Heart left ventricle (tissue), 16 donors: ENCODE data around the gene GUCD1. TPM values are rescaled to one million over a fixed set of nuclear protein-coding genes. Genes with fewer than 3 reads are reported as not detected.

Source experiments
- ATAC-seq, 4 donors: fragments of 200-7000 bp; cut with Tn5 transposase; one replicate each; pipeline ENCODE4 v1.9.1; 2020 to 2022; ENCODE audit warnings: moderate library complexity in 4 of 4, mild to moderate bottlenecking in 3 of 4, moderate number of reproducible peaks in 1 of 4
- DNase-seq, 5 donors: peaks; one replicate each; pipeline ENCODE4 v3.0.0-alpha.2; 2020
- H3K27ac ChIP-seq, 12 donors: fragments of 200-600 bp; sonication (generic) in 4 of 12; one replicate each; pipeline versions ENCODE4 v1.5.0 to v1.8.0; 2016 to 2022; ENCODE audit warnings: mild to moderate bottlenecking in 2 of 12
- H3K27me3 ChIP-seq, 9 donors: fragments of 200-600 bp; sonication (generic) in 2 of 9; one replicate each; pipeline versions ENCODE4 v1.5.1 to v1.8.0; 2016 to 2022; ENCODE audit warnings: mild to moderate bottlenecking in 3 of 9
- H3K36me3 ChIP-seq, 9 donors: fragments of 200-600 bp; sonication (generic) in 2 of 9; one replicate each; pipeline versions ENCODE4 v1.5.0 to v1.8.0; 2018 to 2022; ENCODE audit warnings: mild to moderate bottlenecking in 2 of 9
- H3K4me1 ChIP-seq, 12 donors: fragments of 200-600 bp; sonication (generic) in 4 of 12; one replicate each; pipeline versions ENCODE4 v1.5.0 to v1.8.0; 2016 to 2022; ENCODE audit warnings: mild to moderate bottlenecking in 3 of 12
- H3K4me3 ChIP-seq, 12 donors: fragments of 200-600 bp; sonication (generic) in 4 of 12; one replicate each; pipeline versions ENCODE4 v1.5.0 to v1.8.0; 2017 to 2022; ENCODE audit warnings: mild to moderate bottlenecking in 9 of 12, moderate library complexity in 4 of 12
- H3K9me3 ChIP-seq, 12 donors: fragments of 200-600 bp; sonication (generic) in 4 of 12; one replicate each; pipeline versions ENCODE4 v1.5.0 to v1.8.0; 2016 to 2022; ENCODE audit warnings: mild to moderate bottlenecking in 1 of 12
- POLR2A ChIP-seq, 2 donors: fragments of 450-650 bp; IDR thresholded peaks; one replicate each; pipeline ENCODE4 v1.6.1; 2017; ENCODE audit warnings: antibody characterized with exemption in 2 of 2, mild to moderate bottlenecking in 2 of 2, moderate library complexity in 2 of 2
- WGBS, 4 donors: extraction: QIAGEN DNeasy Blood & Tissue Kit in 2 of 4; methylation state at CpG; one replicate each; pipeline versions ENCODE4 v1.1.5 to v1.1.7; 2013 to 2018; 5-methylcytosine and 5-hydroxymethylcytosine counted together
- intact Hi-C, 10 donors: fragments of 100-400 bp; cut with DNase I; formaldehyde crosslinking; loops; one replicate each; pipeline versions ENCODE4 v1.11.1 to v1.14.2; 2022
- polyA plus RNA-seq, 2 donors: library from polyadenylated mRNA; stranded (reverse); fragments of 200-250 nt; gene quantifications; one replicate each; pipeline ENCODE4 v1.2.3, GENCODE V29; 2013
- total RNA-seq, 9 donors: library from RNA; depleted of rRNA in 2 of 9; stranded (reverse); fragments of >200 nt in 2 of 9; fragmentation: NEBNext Ultra II Directional in 3 of 9; extraction: Animal tissue kit (Norgen Biotek cat#: 25700) in 3 of 9; gene quantifications; one replicate each; pipeline versions ENCODE4 v1.1.0 to v1.2.4, GENCODE V29; 2016 to 2023
- TF ChIP-seq, protein P1 (sequence below), 12 donors: fragments of 200-600 bp; sonication (generic) in 4 of 12; IDR thresholded peaks; one replicate each; pipeline versions ENCODE4 v1.5.0 to v1.8.0; 2018 to 2022; ENCODE audit warnings: antibody characterized with exemption in 12 of 12, mild to moderate bottlenecking in 5 of 12
- donor health status: ischemic (EF 13 %, LVEDD 7.1; RV severe dilation, severe dysfunction).
- donor health status: healthy with polysubstance abuse.
- donor health status: DM: no; HTN: yes; CAD: no.
- donor health status: DM: no; HTN: no; CAD: no.
- donor health status: ischemic (EF 25% LVEDD 6.9; RV normal size, moderate dysfunction).
- donor health status: ischemic (EF 25% LVEDD 5.7; RV mildly dilated, moderate dysfunction).
- donor health status: healthy.
- donor health status: DM: yes; HTN: yes; CAD: no.
- donor health status: ischemic (EF 35%, LVEDD 5.7; RV mildly dilated, moderate dysfunction).
- donor health status: nonischemic (EF 11% LVEDD 7.7; RV severe dilation, severe dysfunction).
- donor health status: DM: yes; HTN: yes; CAD: no.
- donor health status: PGD.
- donor health status: ischemic (EF 29% LVEDD 5.4; RV normal size, mild dysfunction).
- donor health status: nonischemic (EF 23%, LVEDD 6.1; RV moderate dilation, normal function).

GUCD1 gene
- total and polyA plus RNA-seq, 11 donors, result 147 to 487 (median 186) TPM

DNA sequence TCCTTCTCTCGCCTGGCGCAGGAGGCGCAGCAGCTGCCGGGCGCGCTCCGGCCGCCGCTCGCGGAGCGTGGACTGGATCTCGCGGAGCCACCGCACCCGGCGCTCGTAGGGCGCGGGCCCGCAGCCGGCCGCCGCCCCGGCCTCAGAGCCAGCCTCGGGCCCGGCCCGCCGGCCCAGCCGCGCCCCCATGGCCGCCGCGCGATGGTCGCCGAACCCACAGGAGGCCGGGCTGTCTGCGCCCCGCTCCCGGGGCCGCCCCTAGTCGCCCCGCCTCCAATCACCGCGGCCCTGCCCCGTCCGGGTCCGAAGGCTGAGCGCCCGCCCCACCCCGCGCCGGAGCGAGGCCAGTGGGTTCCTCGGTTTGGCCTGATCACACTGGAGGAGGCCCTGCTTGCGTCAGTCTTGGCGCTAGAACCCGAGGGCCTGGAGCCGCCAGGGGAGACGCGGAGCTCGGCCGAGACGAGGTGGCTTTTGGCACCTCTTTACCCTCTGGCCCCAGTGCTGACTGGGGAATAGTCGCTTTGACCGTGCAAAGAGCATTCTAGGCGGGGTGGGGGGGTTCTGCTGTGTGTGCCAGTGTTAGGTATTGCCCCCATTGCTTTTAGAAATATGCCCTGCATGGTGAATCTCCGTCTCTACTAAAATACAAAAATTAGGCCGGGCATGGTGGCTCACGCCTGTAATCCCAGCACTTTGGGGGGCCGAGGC, 38.1 kb upstream of the GUCD1 start, which contains the start of gene LRRC75B:
Gene LRRC75B, minus strand, starts transcription at position 223 of the 708 bp plus-strand sequence. Its CDS starts 34 bp downstream, at position 189.
- Histone ChIP-seq H3K27me3 (no peaks in the 10 kb centered on the region), H3K27ac (peak within 1 kb of the TSS; percentile 21 to 88 (median 64)), H3K9me3 (no peaks in the 10 kb centered on the region), H3K36me3 (peaks cover 0 to 12% (median 5%) of the 10 kb centered on the region in 9 donors), H3K4me3 (peak within 1 kb of the TSS; percentile 44 to 86 (median 66)), H3K4me1 (peaks cover 0 to 18% (median 4%) of the 10 kb centered on the region in 12 donors)
- WGBS, 4 donors, result 5 to 12% (median 7%) methylated on average over 26 to 72 of the region's 72 CpGs
- intact Hi-C loops, result no loop called here
- ATAC-seq, result peak; percentile 90 to 96 (median 94)
- TF ChIP-seq, protein P1, sequence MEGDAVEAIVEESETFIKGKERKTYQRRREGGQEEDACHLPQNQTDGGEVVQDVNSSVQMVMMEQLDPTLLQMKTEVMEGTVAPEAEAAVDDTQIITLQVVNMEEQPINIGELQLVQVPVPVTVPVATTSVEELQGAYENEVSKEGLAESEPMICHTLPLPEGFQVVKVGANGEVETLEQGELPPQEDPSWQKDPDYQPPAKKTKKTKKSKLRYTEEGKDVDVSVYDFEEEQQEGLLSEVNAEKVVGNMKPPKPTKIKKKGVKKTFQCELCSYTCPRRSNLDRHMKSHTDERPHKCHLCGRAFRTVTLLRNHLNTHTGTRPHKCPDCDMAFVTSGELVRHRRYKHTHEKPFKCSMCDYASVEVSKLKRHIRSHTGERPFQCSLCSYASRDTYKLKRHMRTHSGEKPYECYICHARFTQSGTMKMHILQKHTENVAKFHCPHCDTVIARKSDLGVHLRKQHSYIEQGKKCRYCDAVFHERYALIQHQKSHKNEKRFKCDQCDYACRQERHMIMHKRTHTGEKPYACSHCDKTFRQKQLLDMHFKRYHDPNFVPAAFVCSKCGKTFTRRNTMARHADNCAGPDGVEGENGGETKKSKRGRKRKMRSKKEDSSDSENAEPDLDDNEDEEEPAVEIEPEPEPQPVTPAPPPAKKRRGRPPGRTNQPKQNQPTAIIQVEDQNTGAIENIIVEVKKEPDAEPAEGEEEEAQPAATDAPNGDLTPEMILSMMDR (IDR thresholded peaks at IDR 0.05), result no peak
- TF ChIP-seq POLR2A (IDR thresholded peaks at IDR 0.05), result peak in 1 of 2 donors; percentile 41
- DNase-seq, result peak; percentile 88 to 94 (median 93)

DNA sequence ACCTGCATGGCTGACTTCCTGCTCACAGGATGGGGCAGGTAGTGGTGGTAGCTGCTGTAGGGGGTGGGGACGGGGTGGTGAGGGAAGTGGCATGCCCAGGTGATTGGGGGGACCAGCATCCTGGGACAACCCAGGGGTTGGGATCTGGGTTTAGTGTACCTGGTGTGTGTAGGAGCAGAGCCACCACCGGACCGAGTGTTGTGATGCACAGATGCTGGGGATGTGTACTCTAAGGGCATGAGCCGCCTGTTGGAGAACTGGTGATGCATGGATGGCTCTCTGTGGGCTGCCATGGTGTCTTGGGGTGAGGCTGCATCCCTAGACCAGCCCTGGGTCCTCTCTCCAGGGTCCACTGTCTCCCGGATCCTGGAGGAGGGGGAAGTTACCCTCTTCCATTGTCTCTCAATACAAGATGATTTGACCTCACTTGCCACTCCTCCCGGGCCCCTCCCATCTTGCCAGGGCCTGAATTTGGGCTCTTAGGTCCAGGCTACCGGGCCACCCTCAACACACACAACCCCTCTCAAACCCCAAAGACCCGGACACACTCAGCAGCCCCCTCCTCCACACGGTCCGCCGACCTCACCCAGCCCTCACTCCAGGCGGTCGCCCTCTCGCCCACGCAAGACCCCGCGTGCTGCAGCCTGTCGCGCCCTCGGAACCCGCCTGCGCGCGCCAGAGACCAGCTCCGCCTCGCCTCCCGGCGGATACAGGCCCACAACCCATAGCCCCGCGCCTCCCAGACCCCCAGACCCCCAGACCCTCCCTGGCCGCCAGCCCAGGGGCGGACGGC, 37.3 kb upstream of the GUCD1 start:
- no peak for TF ChIP-seq POLR2A (IDR thresholded peaks at IDR 0.05)
- TF ChIP-seq, protein P1 (IDR thresholded peaks at IDR 0.05), result no peak
- Histone ChIP-seq H3K27ac (peak overlapping the region; percentile 6 to 88 (median 64)), H3K4me1 (peaks cover 0 to 18% (median 4%) of the 10 kb centered on the region in 12 donors), H3K27me3 (no peaks in the 10 kb centered on the region), H3K36me3 (peaks cover 0 to 16% (median 5%) of the 10 kb centered on the region in 9 donors), H3K9me3 (no peaks in the 10 kb centered on the region), H3K4me3 (peak overlapping the region; percentile 44 to 86 (median 66))
- DNase-seq (no peak), ATAC-seq (peak in 1 of 4 donors; percentile 1)
- intact Hi-C loops, result no loop called here
- WGBS, 4 donors, result 10 to 17% (median 14%) methylated on average over 22 to 33 of the region's 33 CpGs

DNA sequence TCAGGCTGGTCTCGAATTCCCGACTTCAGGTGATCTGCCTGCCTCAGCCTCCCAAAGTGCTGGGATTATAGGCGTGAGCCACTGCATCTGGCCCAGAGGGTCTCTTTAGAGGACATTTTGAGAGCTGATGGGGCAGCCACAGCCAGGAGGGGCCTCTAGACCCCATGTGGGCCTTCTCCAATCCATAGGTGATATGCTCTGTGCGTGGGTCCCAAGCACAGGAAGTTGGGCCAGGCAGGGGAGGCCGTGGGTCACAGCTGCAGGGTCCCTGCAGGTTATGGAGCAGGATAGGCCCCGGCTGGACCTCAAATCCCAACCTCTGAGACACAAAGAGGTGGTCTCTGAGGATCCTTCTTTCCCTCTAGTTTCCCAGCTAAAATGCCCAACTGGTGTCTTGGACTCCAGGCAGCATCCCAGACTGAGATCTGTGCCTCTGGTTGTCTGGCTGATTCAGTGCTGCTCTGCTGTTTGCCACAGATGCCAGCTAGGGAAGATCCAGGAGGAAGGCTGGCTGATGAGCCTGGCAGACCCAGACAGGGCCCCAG, 36.4 kb upstream of the GUCD1 start:
- Histone ChIP-seq H3K9me3 (no peaks in the 10 kb centered on the region), H3K27me3 (no peaks in the 10 kb centered on the region), H3K36me3 (peaks cover 0 to 22% (median 5%) of the 10 kb centered on the region in 9 donors), H3K27ac (no peak overlapping the region), H3K4me3 (no peak overlapping the region), H3K4me1 (peaks cover 0 to 18% (median 4%) of the 10 kb centered on the region in 12 donors)
- no peak for TF ChIP-seq POLR2A (IDR thresholded peaks at IDR 0.05)
- TF ChIP-seq, protein P1 (IDR thresholded peaks at IDR 0.05), result no peak
- no peak for ATAC-seq
- intact Hi-C loops, result no loop called here
- no peak for DNase-seq
- WGBS, 4 donors, result 94 to 98% (median 96%) methylated on average over 3 to 6 of the region's 6 CpGs
